Ovary (tissue), 9 donors: ENCODE data around the gene CRISPLD2. TPM values are rescaled to one million over a fixed set of nuclear protein-coding genes. Genes with fewer than 3 reads are reported as not detected.

Source experiments
- DNase-seq, 5 donors: peaks; one replicate each; pipeline ENCODE4 v3.0.0-alpha.2; 2019 to 2020
- H3K27ac ChIP-seq, 2 donors: fragments of 200-600 bp; one replicate each; pipeline versions ENCODE4 v1.5.1 to v1.8.0; 2019 to 2022
- H3K27me3 ChIP-seq: fragments of 200-600 bp; one replicate; pipeline ENCODE4 v1.8.0; 2022
- H3K36me3 ChIP-seq: fragments of 200-600 bp; sonication (generic); one replicate; pipeline ENCODE4 v1.5.1; 2019
- H3K4me1 ChIP-seq: one replicate; pipeline ENCODE4 v1.8.1; 2013; ENCODE audit warnings: mild to moderate bottlenecking, moderate library complexity; ENCODE audit not compliant: insufficient read depth
- H3K4me3 ChIP-seq: fragments of 200-600 bp; sonication (generic); one replicate; pipeline ENCODE4 v1.5.1; 2017
- H3K9me3 ChIP-seq, 2 donors: fragments of 200-600 bp in 1 of 2; sonication (generic) in 1 of 2; one replicate each; pipeline versions ENCODE4 v1.5.1 to v1.8.1; 2013 to 2019; ENCODE audit warnings: mild to moderate bottlenecking in 1 of 2, moderate library complexity in 1 of 2
- EP300 ChIP-seq: sonication (generic); formaldehyde crosslinking; IDR thresholded peaks from one replicate; pipeline ENCODE4 v1.6.1; 2017; ENCODE audit warnings: antibody characterized with exemption
- POLR2A ChIP-seq: fragments of 450-650 bp; IDR thresholded peaks from one replicate; pipeline ENCODE4 v1.6.1; 2017; ENCODE audit warnings: antibody characterized with exemption, mild to moderate bottlenecking, moderate library complexity
- WGBS, 3 donors: extraction: QIAGEN DNeasy Blood & Tissue Kit in 1 of 3; methylation state at CpG; one replicate each; pipeline versions ENCODE4 v1.1.5 to v1.1.7; 2013 to 2017; 5-methylcytosine and 5-hydroxymethylcytosine counted together
- intact Hi-C, 4 donors: fragments of 100-400 bp; cut with DNase I; formaldehyde crosslinking; loops; one replicate each; pipeline versions ENCODE4 v1.11.0 to v1.15.1; 2022 to 2023
- polyA plus RNA-seq, 2 donors: library from polyadenylated mRNA; stranded (reverse); fragments of 200-250 nt in 1 of 2; fragments of 350-450 nt in 1 of 2; fragmentation: Illumina TruSeq in 1 of 2; extraction: RNeasy Lipid Tissue Mini Kit (QIAGEN cat#74804) in 1 of 2; gene quantifications; one replicate each; pipeline ENCODE4 v1.2.3, GENCODE V29; 2013 to 2014
- total RNA-seq, 7 donors: library from RNA; depleted of rRNA in 2 of 7; stranded (reverse); fragments of >200 nt in 2 of 7; fragmentation: NEBNext Ultra II Directional in 3 of 7; extraction: Animal tissue kit (Norgen Biotek cat#: 25700) in 3 of 7; gene quantifications; one replicate each; pipeline versions ENCODE4 v1.1.0 to v1.2.4, GENCODE V29; 2016 to 2023
- TF ChIP-seq, protein P1 (sequence below), 3 donors: fragments of 450-650 bp in 2 of 3; fragments of 200-600 bp in 1 of 3; IDR thresholded peaks; one replicate each; pipeline versions ENCODE4 v1.5.1 to v1.8.0; 2016 to 2022; ENCODE audit warnings: antibody characterized with exemption in 3 of 3, mild to moderate bottlenecking in 1 of 3
- donor health status: DM: no; HTN: no; CAD: no; lungs with moderate emphysema.
- donor health status: DM: no; HTN: no; CAD: no.
- donor health status: Bipolar disorder and iron deficiency.
- donor health status: DM: yes; HTN: yes; CAD: no.
- donor health status: DM: no; HTN: no; CAD: no.
- donor health status: DM: yes; HTN: yes; CAD: no.

Gene CRISPLD2
- total and polyA plus RNA-seq, 9 donors: 53.2 to 333 (median 111) TPM

DNA sequence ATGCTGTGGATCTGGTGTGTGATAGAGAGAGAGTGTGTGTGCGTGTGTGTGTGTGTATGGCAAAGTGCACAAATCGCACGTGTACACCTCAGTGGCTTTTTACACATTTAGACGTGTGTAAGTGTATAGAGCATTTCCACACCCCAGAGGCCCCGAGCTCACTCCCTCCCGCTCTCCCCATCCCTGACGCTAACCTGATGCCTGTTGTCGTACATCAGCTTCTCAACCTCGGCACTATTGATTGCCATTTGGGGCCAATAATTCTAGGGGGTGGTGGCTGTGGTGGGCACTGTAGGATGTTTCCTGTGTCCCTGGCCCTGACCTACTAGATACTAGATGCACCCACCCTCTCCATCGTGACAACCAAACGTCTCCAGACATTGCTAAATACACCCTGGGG is 30.4 kb upstream of the CRISPLD2 start:
- WGBS, 3 donors: 79 to 85% (median 82%) methylated on average over 11 of the region's 11 CpGs
- Histone ChIP-seq H3K4me1 (peaks cover 13% of the 10 kb centered on the region), H3K27me3 (no peaks in the 10 kb centered on the region), H3K27ac (no peak overlapping the region), H3K9me3 (no peaks in the 10 kb centered on the region), H3K4me3 (no peak overlapping the region), H3K36me3 (no peaks in the 10 kb centered on the region)
- peak in 1 of 5 donors; percentile 14 for DNase-seq
- intact Hi-C loops: no loop called here
- TF ChIP-seq, protein P1, sequence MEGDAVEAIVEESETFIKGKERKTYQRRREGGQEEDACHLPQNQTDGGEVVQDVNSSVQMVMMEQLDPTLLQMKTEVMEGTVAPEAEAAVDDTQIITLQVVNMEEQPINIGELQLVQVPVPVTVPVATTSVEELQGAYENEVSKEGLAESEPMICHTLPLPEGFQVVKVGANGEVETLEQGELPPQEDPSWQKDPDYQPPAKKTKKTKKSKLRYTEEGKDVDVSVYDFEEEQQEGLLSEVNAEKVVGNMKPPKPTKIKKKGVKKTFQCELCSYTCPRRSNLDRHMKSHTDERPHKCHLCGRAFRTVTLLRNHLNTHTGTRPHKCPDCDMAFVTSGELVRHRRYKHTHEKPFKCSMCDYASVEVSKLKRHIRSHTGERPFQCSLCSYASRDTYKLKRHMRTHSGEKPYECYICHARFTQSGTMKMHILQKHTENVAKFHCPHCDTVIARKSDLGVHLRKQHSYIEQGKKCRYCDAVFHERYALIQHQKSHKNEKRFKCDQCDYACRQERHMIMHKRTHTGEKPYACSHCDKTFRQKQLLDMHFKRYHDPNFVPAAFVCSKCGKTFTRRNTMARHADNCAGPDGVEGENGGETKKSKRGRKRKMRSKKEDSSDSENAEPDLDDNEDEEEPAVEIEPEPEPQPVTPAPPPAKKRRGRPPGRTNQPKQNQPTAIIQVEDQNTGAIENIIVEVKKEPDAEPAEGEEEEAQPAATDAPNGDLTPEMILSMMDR (IDR thresholded peaks at IDR 0.05): no peak
- no peak for TF ChIP-seq EP300
- no peak for TF ChIP-seq POLR2A

DNA sequence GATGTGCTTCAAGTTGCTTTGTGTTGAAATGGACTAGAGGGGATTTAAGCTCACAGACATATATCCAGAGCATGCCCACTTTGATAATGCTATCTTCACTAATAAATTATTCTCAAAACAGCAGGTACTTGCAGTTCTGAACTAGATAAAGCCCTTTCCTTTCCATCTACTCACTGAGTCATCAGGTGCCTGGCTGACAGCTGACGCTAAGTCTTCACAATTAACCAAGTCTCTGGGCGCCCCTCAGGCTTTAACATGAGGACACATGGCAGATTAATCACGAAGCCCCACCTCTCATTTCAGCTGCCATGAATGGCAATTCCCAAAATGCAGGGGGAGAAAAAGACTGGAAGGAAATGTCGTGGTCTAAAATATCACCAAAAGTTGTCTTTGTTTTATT is 29.5 kb upstream of the CRISPLD2 start:
- no peak overlapping the region for H3K4me3 ChIP-seq
- no peaks in the 10 kb centered on the region for H3K27me3 ChIP-seq
- no peaks in the 10 kb centered on the region for H3K9me3 ChIP-seq
- H3K4me1 ChIP-seq: peaks cover 15% of the 10 kb centered on the region
- H3K36me3 ChIP-seq: no peaks in the 10 kb centered on the region
- peak in 1 of 5 donors; percentile 10 for DNase-seq
- H3K27ac ChIP-seq: no peak overlapping the region
- TF ChIP-seq EP300: no peak
- no peak for TF ChIP-seq POLR2A
- TF ChIP-seq, protein P1 (IDR thresholded peaks at IDR 0.05): no peak
- intact Hi-C loops: no loop called here
- 94 to 97% (median 94%) methylated on average over 4 of the region's 4 CpGs for WGBS, 3 donors

DNA sequence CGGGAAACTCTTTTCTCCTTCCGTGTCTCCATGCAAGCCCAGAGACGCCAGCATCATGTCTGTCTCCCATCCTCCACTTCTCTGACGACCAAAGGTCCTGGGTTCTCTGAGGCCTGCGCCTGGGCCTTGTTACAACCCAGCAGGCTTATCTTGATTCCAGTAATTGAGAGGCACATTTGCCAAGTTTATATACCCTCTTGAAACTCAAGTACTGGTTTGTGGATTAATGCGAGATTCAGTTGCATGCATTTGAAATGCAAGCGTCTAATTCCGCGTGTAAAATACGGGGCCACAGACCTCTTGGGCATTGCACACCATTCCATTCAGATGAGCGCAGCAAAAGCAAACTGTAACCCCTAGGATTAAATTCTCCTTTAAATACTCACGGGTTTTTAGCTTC is 28.7 kb upstream of the CRISPLD2 start:
- 88 to 94% (median 91%) methylated on average over 12 of the region's 12 CpGs for WGBS, 3 donors
- Histone ChIP-seq H3K4me1 (peaks cover 11% of the 10 kb centered on the region), H3K36me3 (no peaks in the 10 kb centered on the region), H3K4me3 (no peak overlapping the region), H3K27ac (no peak overlapping the region), H3K27me3 (no peaks in the 10 kb centered on the region), H3K9me3 (no peaks in the 10 kb centered on the region)
- DNase-seq: peak in 1 of 5 donors; percentile 14
- TF ChIP-seq EP300 (no peak), POLR2A (no peak)
- TF ChIP-seq, protein P1 (IDR thresholded peaks at IDR 0.05): no peak
- intact Hi-C loops: no loop called here

DNA sequence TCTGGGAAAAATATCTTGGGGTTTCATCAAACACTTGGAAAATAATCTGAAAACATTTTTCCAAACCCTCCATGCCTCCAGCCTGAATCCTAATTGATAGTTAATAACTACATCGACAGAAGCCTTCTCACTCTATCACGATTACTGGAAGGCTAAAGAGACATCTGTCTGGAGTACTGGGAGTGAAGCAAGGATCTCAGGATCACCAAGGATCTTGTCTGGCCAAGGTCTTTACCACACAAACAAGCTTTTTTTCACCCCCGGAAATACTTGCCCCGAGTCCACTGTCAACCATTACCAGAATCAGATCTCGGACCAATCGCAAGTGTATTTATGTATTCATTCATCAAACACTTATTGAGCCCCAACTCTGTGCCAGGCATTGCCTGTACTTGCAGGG is 28.3 kb upstream of the CRISPLD2 start:
- DNase-seq: no peak
- no peak overlapping the region for H3K27ac ChIP-seq
- H3K36me3 ChIP-seq: no peaks in the 10 kb centered on the region
- 83 to 91% (median 91%) methylated on average over 6 of the region's 6 CpGs for WGBS, 3 donors
- no peaks in the 10 kb centered on the region for H3K27me3 ChIP-seq
- no peak for TF ChIP-seq EP300
- TF ChIP-seq POLR2A: no peak
- TF ChIP-seq, protein P1 (IDR thresholded peaks at IDR 0.05): no peak
- peaks cover 10% of the 10 kb centered on the region for H3K4me1 ChIP-seq
- no peak overlapping the region for H3K4me3 ChIP-seq
- intact Hi-C loops: no loop called here
- H3K9me3 ChIP-seq: no peaks in the 10 kb centered on the region
